Thymus (tissue), 11 donors: Measurements from ENCODE around the gene CTDSPL. TPM values are rescaled to one million over a fixed set of nuclear protein-coding genes. Genes with fewer than 3 reads are reported as not detected.

ENCODE experiments used
- DNase-seq, 9 donors: peaks; one replicate each; pipeline ENCODE4 v3.0.0-alpha.2; 2013; ENCODE audit warnings: low spot score in 9 of 9, low read depth in 6 of 9, missing footprints in 1 of 9
- H3K27ac ChIP-seq, 2 donors: one replicate each; pipeline ENCODE4 v1.5.1; 2013; ENCODE audit warnings: control low read depth in 1 of 2, low read depth in 1 of 2, low read length in 1 of 2, mild to moderate bottlenecking in 1 of 2, moderate library complexity in 1 of 2
- H3K27me3 ChIP-seq, 2 donors: one replicate each; pipeline ENCODE4 v1.5.1; 2013; ENCODE audit warnings: low read length in 1 of 2; ENCODE audit not compliant: control insufficient read depth in 2 of 2, insufficient read depth in 1 of 2
- H3K36me3 ChIP-seq, 2 donors: one replicate each; pipeline ENCODE4 v1.5.1; 2013; ENCODE audit warnings: low read length in 1 of 2, mild to moderate bottlenecking in 1 of 2, moderate library complexity in 1 of 2; ENCODE audit not compliant: control insufficient read depth in 2 of 2, insufficient read depth in 2 of 2
- H3K4me1 ChIP-seq, 2 donors: one replicate each; pipeline ENCODE4 v1.5.1; 2013; ENCODE audit warnings: low read length in 2 of 2; ENCODE audit not compliant: control insufficient read depth in 2 of 2, insufficient read depth in 2 of 2
- H3K4me3 ChIP-seq, 2 donors: one replicate each; pipeline ENCODE4 v1.5.1; 2013; ENCODE audit warnings: low read length in 2 of 2, control low read depth in 1 of 2, mild to moderate bottlenecking in 1 of 2
- H3K9me3 ChIP-seq, 2 donors: one replicate each; pipeline ENCODE4 v1.5.1; 2013; ENCODE audit warnings: low read length in 1 of 2, mild to moderate bottlenecking in 1 of 2; ENCODE audit not compliant: control insufficient read depth in 2 of 2, insufficient read depth in 1 of 2
- WGBS: extraction: QIAGEN DNeasy Blood & Tissue Kit; methylation state at CpG from one replicate; pipeline ENCODE4 v1.1.7; 2013; 5-methylcytosine and 5-hydroxymethylcytosine counted together
- polyA plus RNA-seq: library from polyadenylated mRNA; stranded (reverse); fragments of 200-250 nt; gene quantifications from one replicate; pipeline ENCODE4 v1.2.3, GENCODE V29; 2013
- total RNA-seq: library from RNA; stranded (reverse); fragments of 120-200 nt; gene quantifications from one replicate; pipeline ENCODE4 v1.2.4, GENCODE V29; 2013
- donor health status: healthy.

CTDSPL gene
- total and polyA plus RNA-seq, 2 donors: 4.4 to 6.5 TPM

DNA sequence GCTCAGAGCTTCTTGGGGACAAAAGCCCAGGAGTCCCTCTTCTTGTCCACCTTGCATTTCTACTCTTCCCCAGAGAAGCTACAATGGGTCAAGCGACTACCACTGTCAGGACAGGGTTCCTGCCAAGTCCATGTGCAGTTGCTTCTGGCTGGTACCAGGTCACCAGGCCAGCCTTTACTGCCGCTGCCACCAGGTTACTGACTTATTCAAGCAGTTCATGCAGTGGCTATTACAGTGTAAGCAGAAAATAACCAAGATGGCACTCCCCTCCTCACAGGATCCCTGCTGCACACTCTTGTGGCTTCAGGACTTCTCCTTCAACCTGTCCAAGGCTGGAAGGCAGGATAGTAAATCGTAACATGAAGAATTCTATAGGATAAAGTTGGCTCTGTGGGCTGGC, 42.1 kb downstream of the CTDSPL start:
- no peaks in the 10 kb centered on the region for H3K27me3 ChIP-seq
- no peak for DNase-seq
- 95% methylated on average over 3 of the region's 3 CpGs for WGBS
- no peaks in the 10 kb centered on the region for H3K9me3 ChIP-seq
- no peak overlapping the region for H3K4me3 ChIP-seq
- H3K36me3 ChIP-seq: no peaks in the 10 kb centered on the region
- H3K27ac ChIP-seq: no peak overlapping the region
- H3K4me1 ChIP-seq: peaks cover 17 to 26% of the 10 kb centered on the region in 2 donors

DNA sequence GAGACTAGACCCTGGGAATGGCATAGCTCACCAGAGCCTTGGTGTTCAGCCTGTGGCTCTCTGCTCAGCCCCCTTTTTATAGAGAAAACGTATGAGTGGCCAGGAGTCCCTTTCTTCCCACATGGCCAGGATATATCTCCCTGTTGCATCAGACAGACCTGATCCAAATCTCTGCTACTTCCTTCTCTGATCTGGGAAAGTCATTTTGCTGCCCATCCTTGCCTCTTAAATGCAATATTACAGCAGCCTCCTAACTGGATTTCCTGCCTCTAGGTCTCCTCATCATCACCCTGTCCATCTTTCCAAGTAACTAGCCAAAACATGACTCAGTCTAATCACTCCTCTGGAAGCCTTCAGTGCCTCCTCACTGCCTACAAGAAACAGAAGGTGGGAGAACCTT, 42.9 kb downstream of the CTDSPL start:
- DNase-seq: no peak
- Histone ChIP-seq H3K4me1 (peaks cover 17 to 26% of the 10 kb centered on the region in 2 donors), H3K36me3 (no peaks in the 10 kb centered on the region), H3K9me3 (no peaks in the 10 kb centered on the region), H3K27me3 (no peaks in the 10 kb centered on the region), H3K27ac (no peak overlapping the region), H3K4me3 (no peak overlapping the region)
- WGBS: 94% methylated on average over 1 of the region's 1 CpG

DNA sequence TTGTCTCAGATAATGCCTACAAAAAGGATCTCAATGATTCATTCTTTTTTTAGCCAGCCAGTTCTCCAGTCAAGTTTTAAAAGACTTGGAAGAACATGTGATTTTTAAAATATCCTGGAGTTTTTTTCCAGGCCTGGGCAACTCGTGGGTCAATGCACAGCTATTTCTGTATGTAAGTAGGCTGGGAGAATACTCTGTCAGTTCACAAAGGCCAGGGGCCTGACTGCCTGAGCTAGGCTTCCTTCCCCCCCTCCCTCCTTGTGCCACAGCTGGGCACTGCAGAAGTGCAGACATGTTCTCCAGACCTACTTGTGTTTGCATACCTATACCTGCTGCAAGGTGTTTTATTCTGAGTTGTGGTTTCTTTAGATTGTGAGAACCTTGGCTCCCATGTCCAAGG, 43.7 kb downstream of the CTDSPL start:
- Histone ChIP-seq H3K4me1 (peaks cover 17 to 26% of the 10 kb centered on the region in 2 donors), H3K9me3 (no peaks in the 10 kb centered on the region), H3K4me3 (no peak overlapping the region), H3K36me3 (no peaks in the 10 kb centered on the region), H3K27me3 (no peaks in the 10 kb centered on the region), H3K27ac (no peak overlapping the region)
- DNase-seq: no peak
- WGBS: 44% methylated on average over 1 of the region's 1 CpG

DNA sequence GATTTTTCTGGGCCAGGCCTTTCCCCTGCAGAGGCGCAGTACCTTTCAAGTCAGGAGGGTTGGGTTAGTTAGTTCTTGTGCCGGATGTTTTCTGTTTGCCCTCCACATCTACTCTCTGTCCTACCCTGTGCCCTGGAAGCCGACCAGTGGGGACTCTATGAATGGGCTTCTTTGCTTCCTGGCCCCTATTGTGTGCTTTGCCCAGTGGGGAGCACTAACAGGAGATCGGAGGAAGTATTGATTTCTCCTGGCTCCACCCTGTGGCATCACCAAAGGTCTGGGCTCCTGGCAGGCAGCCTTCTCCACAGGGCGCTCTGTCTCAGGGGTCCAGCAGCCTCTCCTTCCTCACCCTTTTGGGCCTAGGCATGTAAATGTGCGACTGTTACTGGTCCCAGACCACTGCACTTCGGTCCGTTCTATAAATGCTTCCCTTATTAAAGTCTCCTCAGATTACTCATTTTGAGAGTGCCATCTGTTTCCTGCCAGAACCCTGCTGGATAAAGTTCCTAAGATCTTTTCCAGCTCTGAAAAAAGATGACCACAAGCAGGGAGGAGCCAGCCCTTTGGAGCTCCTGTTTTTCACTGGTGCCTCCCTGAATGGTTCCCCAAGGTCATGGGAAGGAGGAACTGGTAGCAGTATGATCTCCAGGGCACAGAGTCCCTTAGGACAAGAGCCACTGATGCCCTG, 44.5 kb downstream of the CTDSPL start:
- H3K4me1 ChIP-seq: peaks cover 17 to 26% of the 10 kb centered on the region in 2 donors
- WGBS: 85% methylated on average over 8 of the region's 8 CpGs
- H3K27ac ChIP-seq: no peak overlapping the region

DNA sequence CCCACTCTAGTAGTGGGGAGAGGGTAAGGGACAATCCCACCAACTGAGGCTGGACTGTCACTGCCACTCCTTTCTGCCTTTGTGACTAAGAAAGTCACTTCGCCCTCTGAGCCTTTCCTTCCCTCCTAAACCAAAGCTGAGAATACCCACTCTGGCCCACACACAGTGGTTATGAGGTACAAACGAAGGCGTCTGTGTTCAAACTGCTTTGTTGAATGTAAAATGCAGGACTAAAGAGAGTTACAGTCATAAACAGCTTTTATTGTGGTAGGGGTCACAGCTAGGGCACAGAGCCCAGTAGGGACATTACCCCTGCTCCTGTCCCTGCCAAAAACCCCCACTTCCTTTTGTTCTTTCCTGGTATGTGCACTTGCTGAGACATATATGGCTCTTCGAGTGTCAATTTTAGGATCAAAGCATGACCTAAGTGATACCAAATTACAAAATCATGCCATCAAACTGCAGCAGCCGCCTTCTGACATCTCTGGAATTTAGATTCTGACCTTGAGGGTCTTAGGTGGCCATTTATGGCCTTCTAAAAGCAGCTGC, 45.1 kb downstream of the CTDSPL start:
- Histone ChIP-seq H3K36me3 (no peaks in the 10 kb centered on the region), H3K27ac (no peak overlapping the region), H3K27me3 (no peaks in the 10 kb centered on the region), H3K4me3 (no peak overlapping the region), H3K4me1 (peaks cover 17 to 26% of the 10 kb centered on the region in 2 donors), H3K9me3 (no peaks in the 10 kb centered on the region)
- DNase-seq: no peak
- WGBS: 59% methylated on average over 5 of the region's 5 CpGs

More for the DNA sequence above, 44.5 kb downstream of the CTDSPL start:
- Histone ChIP-seq H3K27me3 (no peaks in the 10 kb centered on the region), H3K4me3 (no peak overlapping the region), H3K9me3 (no peaks in the 10 kb centered on the region), H3K36me3 (no peaks in the 10 kb centered on the region)
- no peak for DNase-seq

DNA sequence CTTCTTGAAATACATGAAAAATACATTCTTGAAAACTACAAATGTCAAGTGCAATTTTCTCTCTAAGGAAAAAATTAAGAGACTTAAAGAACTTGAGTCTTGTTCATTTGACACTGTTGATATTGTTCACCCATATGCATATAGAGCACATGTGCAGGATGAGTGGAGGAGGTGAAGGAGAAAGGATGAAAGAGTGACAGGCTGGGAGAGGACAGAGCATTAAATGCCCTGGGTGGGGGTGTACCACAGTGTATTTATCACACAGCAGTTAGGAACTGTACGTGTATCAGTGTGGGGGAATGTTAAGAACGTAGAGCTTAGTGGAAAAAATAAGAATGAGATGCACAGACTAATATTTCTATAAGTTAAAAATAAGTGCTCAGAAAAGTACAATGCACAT, 45.7 kb downstream of the CTDSPL start:
- H3K27me3 ChIP-seq: no peaks in the 10 kb centered on the region
- H3K4me3 ChIP-seq: no peak overlapping the region
- H3K4me1 ChIP-seq: peaks cover 17 to 26% of the 10 kb centered on the region in 2 donors
- no peak overlapping the region for H3K27ac ChIP-seq
- no peak for DNase-seq
- H3K36me3 ChIP-seq: no peaks in the 10 kb centered on the region
- no peaks in the 10 kb centered on the region for H3K9me3 ChIP-seq
- 46% methylated on average over 2 of the region's 2 CpGs for WGBS

DNA sequence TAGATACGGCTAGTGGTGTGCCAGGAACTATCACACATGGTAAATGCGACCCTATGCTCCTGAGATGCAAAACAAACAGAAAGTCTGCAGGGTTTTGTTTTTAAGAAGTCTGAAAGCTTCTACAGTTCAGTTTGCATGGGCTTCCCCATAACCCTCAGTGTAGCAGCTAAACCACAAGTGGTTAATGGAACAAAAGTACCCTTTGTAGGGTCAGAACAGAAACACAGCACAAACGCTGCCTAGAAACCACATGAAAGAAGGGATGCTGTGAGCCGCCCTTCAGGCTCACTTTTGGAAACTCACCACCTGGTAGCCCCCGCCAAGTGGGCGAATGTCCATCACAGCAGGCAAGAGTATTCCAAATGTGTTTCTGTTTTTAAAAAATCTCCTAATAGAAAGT, 46.2 kb downstream of the CTDSPL start:
- WGBS: 5% methylated on average over 6 of the region's 6 CpGs
- no peaks in the 10 kb centered on the region for H3K27me3 ChIP-seq
- peaks cover 17 to 26% of the 10 kb centered on the region in 2 donors for H3K4me1 ChIP-seq
- no peak overlapping the region for H3K4me3 ChIP-seq
- peak in 4 of 9 donors; percentile 32 to 68 (median 38) for DNase-seq
- no peaks in the 10 kb centered on the region for H3K36me3 ChIP-seq
- no peaks in the 10 kb centered on the region for H3K9me3 ChIP-seq
- H3K27ac ChIP-seq: peak overlapping the region in 1 of 2 donors; percentile 47

DNA sequence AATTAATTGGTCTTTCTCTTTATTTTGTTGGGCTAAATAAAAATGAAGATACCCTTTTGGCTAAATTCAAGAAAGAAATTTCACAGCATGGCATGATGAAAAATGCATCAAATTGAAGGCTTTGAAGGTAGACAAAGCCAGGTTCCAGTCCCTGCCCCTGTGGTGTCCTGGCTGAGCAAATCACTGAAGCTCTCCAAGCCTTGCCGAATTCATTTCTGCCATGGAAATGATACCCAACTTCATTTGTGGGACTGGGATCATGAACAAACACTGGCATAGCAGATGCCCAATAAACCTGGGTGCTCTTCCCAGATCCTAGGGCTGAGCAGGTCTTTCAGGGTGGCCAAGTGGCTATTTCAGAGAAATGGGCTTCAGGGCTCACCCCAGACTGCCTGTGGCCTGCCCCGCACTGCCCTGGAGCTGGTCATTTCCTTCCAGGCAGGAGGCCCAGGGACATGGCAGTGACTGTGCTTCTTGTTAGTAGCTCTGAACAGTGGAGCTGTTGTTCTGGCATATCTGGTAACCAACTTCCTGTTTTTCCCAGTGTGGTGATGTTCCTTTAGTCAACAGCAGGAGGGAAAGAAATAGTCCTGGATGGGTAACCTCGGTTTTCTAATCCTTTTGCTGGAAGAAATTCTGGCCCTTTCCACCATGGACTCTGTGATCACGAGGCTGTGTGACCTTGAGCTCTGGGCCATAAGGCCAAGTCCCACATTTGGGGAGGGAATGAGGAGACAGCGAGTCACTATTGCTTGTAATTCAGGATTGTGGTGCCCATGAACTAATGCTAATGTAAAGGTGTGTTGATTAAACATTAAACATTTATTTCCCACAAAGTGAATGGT, 47.6 kb downstream of the CTDSPL start:
- Histone ChIP-seq H3K9me3 (no peaks in the 10 kb centered on the region), H3K27ac (no peak overlapping the region), H3K4me3 (no peak overlapping the region), H3K36me3 (no peaks in the 10 kb centered on the region), H3K27me3 (no peaks in the 10 kb centered on the region), H3K4me1 (peaks cover 17 to 26% of the 10 kb centered on the region in 2 donors)
- WGBS: 93% methylated on average over 5 of the region's 5 CpGs
- DNase-seq: no peak
